Sigmoid colon (tissue), 4 donors: ENCODE measurements around the gene GDF7.

Source experiments
- CTCF ChIP-seq, 4 experiments: fragments of 450-650 bp in 3 of 4; fragments of 200-600 bp in 1 of 4; IDR thresholded peaks; one replicate each; pipeline ENCODE4 v1.5.1; 2016 to 2019; ENCODE audit warnings: antibody characterized with exemption in 4 of 4, mild to moderate bottlenecking in 3 of 4, moderate library complexity in 2 of 4
- EP300 ChIP-seq, 4 donors: sonication (generic); formaldehyde crosslinking; IDR thresholded peaks; one replicate each; pipeline ENCODE4 v1.6.1; 2017; ENCODE audit warnings: antibody characterized with exemption in 4 of 4
- POLR2A ChIP-seq, 2 donors: fragments of 450-650 bp; IDR thresholded peaks; one replicate each; pipeline ENCODE4 v1.6.1; 2016; ENCODE audit warnings: antibody characterized with exemption in 2 of 2, mild to moderate bottlenecking in 2 of 2, moderate library complexity in 2 of 2

GRCh38 chr2:20648206-20648605 is 18.7 kb upstream of the GDF7 start:
- TF ChIP-seq POLR2A (IDR thresholded peaks at IDR 0.05) (no peak), CTCF (IDR thresholded peaks at IDR 0.05) (no peak), EP300 (IDR thresholded peaks at IDR 0.05) (no peak)
